Measurements from ENCODE around the gene MACF1.

The MACF1 gene

GRCh38 chr1:39293375-39294070 lies 89.0 kb downstream of the MACF1 start:
- FAIRE-seq = no peak
- no peak for DNase-seq (ENCODE audit: insufficient read length, low spot score)

GRCh38 chr1:39294531-39294930 lies 90.0 kb downstream of the MACF1 start:
- no peak for DNase-seq (ENCODE audit: insufficient read length, low spot score)
- FAIRE-seq = no peak

- DNase-seq (ENCODE audit: insufficient read length, low spot score) = no peak
- FAIRE-seq = no peak
These were observed 91.4 kb downstream of the MACF1 start for GRCh38 chr1:39295901-39296300.

GRCh38 chr1:39297551-39297950 lies 93.1 kb downstream of the MACF1 start:
- DNase-seq (ENCODE audit: insufficient read length, low spot score) (no peak), FAIRE-seq (no peak)

- DNase-seq (ENCODE audit: insufficient read length, low spot score) (no peak), FAIRE-seq (no peak)
These were observed 97.1 kb downstream of the MACF1 start for GRCh38 chr1:39301606-39302005.

GRCh38 chr1:39305555-39305954 lies 101.1 kb downstream of the MACF1 start:
- peak; percentile 2 for DNase-seq (ENCODE audit: insufficient read length, low spot score)
- peak; percentile 26 for FAIRE-seq

GRCh38 chr1:39310015-39310414 lies 105.5 kb downstream of the MACF1 start:
- DNase-seq (ENCODE audit: insufficient read length, low spot score) = no peak
- no peak for FAIRE-seq

- DNase-seq (ENCODE audit: insufficient read length, low spot score) (no peak), FAIRE-seq (no peak)
These were observed 106.2 kb downstream of the MACF1 start for GRCh38 chr1:39310691-39311090.

- FAIRE-seq = no peak
These were observed 112.6 kb downstream of the MACF1 start for GRCh38 chr1:39317111-39317510.

GRCh38 chr1:39317910-39318633 lies 113.6 kb downstream of the MACF1 start:
- DNase-seq (ENCODE audit: insufficient read length, low spot score) (no peak), FAIRE-seq (peak; percentile 37)

More at GRCh38 chr1:39317111-39317510, 112.6 kb downstream of the MACF1 start:
- no peak for DNase-seq (ENCODE audit: insufficient read length, low spot score)

- peak; percentile 79 for FAIRE-seq
These were observed 117.5 kb downstream of the MACF1 start for GRCh38 chr1:39321979-39322378.

GRCh38 chr1:39322431-39322830 lies 117.9 kb downstream of the MACF1 start:
- peak; percentile 28 for FAIRE-seq
- DNase-seq (ENCODE audit: insufficient read length, low spot score) = no peak

More at GRCh38 chr1:39321979-39322378, 117.5 kb downstream of the MACF1 start:
- no peak for DNase-seq (ENCODE audit: insufficient read length, low spot score)

- no peak for DNase-seq (ENCODE audit: insufficient read length, low spot score)
- FAIRE-seq = no peak
These were observed 120.4 kb downstream of the MACF1 start for GRCh38 chr1:39324888-39325287.

GRCh38 chr1:39326836-39327235 lies 122.3 kb downstream of the MACF1 start:
- FAIRE-seq (no peak), DNase-seq (ENCODE audit: insufficient read length, low spot score) (no peak)

- FAIRE-seq (no peak), DNase-seq (ENCODE audit: insufficient read length, low spot score) (no peak)
These were observed 123.6 kb downstream of the MACF1 start for GRCh38 chr1:39328095-39328494.

- FAIRE-seq (no peak), DNase-seq (ENCODE audit: insufficient read length, low spot score) (no peak)
These were observed 124.2 kb downstream of the MACF1 start for GRCh38 chr1:39328586-39329121.

- DNase-seq (ENCODE audit: insufficient read length, low spot score) = no peak
- FAIRE-seq = no peak
These were observed 127.2 kb downstream of the MACF1 start for GRCh38 chr1:39331647-39332046.

GRCh38 chr1:39332291-39332690 lies 127.8 kb downstream of the MACF1 start:
- FAIRE-seq (no peak), DNase-seq (ENCODE audit: insufficient read length, low spot score) (no peak)

GRCh38 chr1:39332828-39333227 lies 128.3 kb downstream of the MACF1 start:
- FAIRE-seq (no peak), DNase-seq (ENCODE audit: insufficient read length, low spot score) (no peak)

- no peak for DNase-seq (ENCODE audit: insufficient read length, low spot score)
- no peak for FAIRE-seq
These were observed 128.8 kb downstream of the MACF1 start for GRCh38 chr1:39333296-39333695.

- no peak for DNase-seq (ENCODE audit: insufficient read length, low spot score)
- no peak for FAIRE-seq
These were observed 130.7 kb downstream of the MACF1 start for GRCh38 chr1:39335216-39335615.

GRCh38 chr1:39337067-39337466 lies 132.6 kb downstream of the MACF1 start:
- no peak for DNase-seq (ENCODE audit: insufficient read length, low spot score)
- no peak for FAIRE-seq

All from GM19239 (cell line).